ENCODE results near the gene ZNF664. TPM values are rescaled to one million over a fixed set of nuclear protein-coding genes. Genes with fewer than 3 reads are reported as not detected.

Gene ZNF664
- polyA plus RNA-seq, 1 experiment, result 66.6 TPM

DNA sequence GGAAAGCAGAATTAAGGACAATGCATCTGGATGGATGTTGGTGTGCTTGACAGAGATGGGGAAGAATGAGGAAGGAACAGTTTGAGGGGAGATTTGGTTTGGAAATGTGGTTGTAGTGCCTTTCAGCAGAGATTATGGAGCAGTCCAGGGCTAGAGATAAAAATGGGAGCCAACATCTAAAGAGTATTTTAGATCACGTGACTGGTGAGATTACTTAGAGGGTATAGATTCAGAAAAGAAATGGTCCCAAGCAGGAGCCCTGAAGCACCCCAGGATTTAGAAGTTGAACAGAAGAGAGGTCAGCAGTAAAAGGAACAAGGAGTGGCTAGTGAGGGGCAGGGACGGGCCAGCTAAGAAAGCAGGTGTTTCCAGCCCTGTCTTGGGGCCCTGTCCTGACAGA is 29.6 kb downstream of the ZNF664 start:
- no peak for DNase-seq (ENCODE audit: low read depth, low spot score)
- POLR2A ChIA-PET, result no interaction called here
- H3K27me3 ChIP-seq (ENCODE audit: control insufficient read depth, insufficient read depth, low read length), result no peaks in the 10 kb centered on the region
- H3K27ac ChIP-seq (ENCODE audit: low read depth, low read length), result no peak overlapping the region
- no peaks in the 10 kb centered on the region for H3K9me3 ChIP-seq (ENCODE audit: control insufficient read depth, insufficient read depth, low read length)
- CTCF ChIA-PET, result no interaction called here
- no peak overlapping the region for H3K4me3 ChIP-seq (ENCODE audit: low read depth, low read length)
- no peak for TF ChIP-seq CTCF (IDR thresholded peaks at IDR 0.05; ENCODE audit: low read depth, low read length)

- Histone ChIP-seq H3K9me3 (ENCODE audit: control insufficient read depth, insufficient read depth, low read length) (no peaks in the 10 kb centered on the region), H3K4me3 (ENCODE audit: low read depth, low read length) (no peak overlapping the region), H3K27ac (ENCODE audit: low read depth, low read length) (peak overlapping the region; percentile 61), H3K27me3 (ENCODE audit: control insufficient read depth, insufficient read depth, low read length) (no peaks in the 10 kb centered on the region)
- no peak for TF ChIP-seq CTCF (IDR thresholded peaks at IDR 0.05; ENCODE audit: low read depth, low read length)
- POLR2A ChIA-PET, result no interaction called here
- DNase-seq (ENCODE audit: low read depth, low spot score), result peak; percentile 16
- CTCF ChIA-PET, result interaction anchor here (0.7 to 1.2 kb wide), 3 partner anchors 9 to 28 kb away, joined by 3 to 7 read pairs (median 4); no protein-coding TSS in a partner anchor
Measured at GRCh38 chr12:124004233-124004875, 31.3 kb downstream of the ZNF664 start.

GRCh38 chr12:124006085-124006845 is 33.2 kb downstream of the ZNF664 start:
- no peak for DNase-seq (ENCODE audit: low read depth, low spot score)
- no peak for TF ChIP-seq CTCF (IDR thresholded peaks at IDR 0.05; ENCODE audit: low read depth, low read length)
- Histone ChIP-seq H3K27ac (ENCODE audit: low read depth, low read length) (no peak overlapping the region), H3K4me3 (ENCODE audit: low read depth, low read length) (no peak overlapping the region), H3K9me3 (ENCODE audit: control insufficient read depth, insufficient read depth, low read length) (no peaks in the 10 kb centered on the region), H3K27me3 (ENCODE audit: control insufficient read depth, insufficient read depth, low read length) (no peaks in the 10 kb centered on the region)
- ChIA-PET CTCF (interaction anchor here (1.2 to 1.3 kb wide), 2 partner anchors 31 to 101 kb away, joined by 3 read pairs; no protein-coding TSS in a partner anchor), POLR2A (interaction anchor here (2.3 kb wide), 1 partner anchor 8 kb away, joined by 5 read pairs; no protein-coding TSS in a partner anchor)

DNA sequence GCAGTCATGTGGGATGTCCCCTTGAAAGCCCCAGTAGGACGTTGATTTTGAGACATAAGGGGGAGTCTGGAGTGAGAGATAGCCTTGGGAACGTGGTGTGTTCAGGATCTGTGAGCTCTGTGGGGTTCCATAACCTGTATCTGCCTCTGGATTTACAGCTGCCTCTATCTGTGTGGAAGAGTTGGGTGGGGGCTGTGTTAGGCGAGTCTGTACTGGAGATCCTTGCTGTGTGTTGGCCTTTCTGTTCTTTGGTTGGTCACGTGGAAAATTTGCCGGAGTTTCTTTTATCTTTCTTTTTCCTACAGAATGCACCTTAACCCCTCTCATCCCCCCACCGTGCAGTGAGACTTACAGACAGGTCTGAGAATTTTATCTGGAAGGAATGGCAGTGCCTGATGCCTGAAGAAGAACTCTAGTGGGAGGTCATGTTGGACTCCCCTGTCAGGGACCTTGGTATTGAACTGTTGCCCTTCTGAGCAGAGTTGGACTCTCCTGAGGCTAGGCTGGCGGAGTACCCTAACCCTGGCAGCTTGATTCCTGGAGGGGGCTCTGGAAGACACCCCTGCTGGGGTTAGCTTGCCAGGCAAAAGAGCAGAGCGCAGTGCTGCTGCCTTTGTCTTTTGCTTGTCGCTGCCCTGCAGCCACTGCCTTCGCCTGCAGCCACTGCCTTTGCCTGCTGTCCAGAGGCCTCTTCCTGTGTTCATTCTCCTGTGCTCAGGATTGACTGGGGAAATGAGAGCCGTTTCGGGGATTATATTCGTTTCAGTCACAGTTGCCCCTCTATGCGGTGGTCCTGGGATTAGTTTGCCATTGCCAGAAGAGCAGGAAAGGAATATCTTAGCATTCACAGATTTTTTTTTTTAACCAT is 34.1 kb downstream of the ZNF664 start:
- H3K27ac ChIP-seq (ENCODE audit: low read depth, low read length), result no peak overlapping the region
- DNase-seq (ENCODE audit: low read depth, low spot score), result no peak
- no peaks in the 10 kb centered on the region for H3K27me3 ChIP-seq (ENCODE audit: control insufficient read depth, insufficient read depth, low read length)
- ChIA-PET POLR2A (interaction anchor here (2.3 kb wide), 1 partner anchor 9 kb away, joined by 5 read pairs; no protein-coding TSS in a partner anchor), CTCF (interaction anchor here (1.2 to 1.3 kb wide), 2 partner anchors 30 to 101 kb away, joined by 3 read pairs; no protein-coding TSS in a partner anchor)
- no peak for TF ChIP-seq CTCF (IDR thresholded peaks at IDR 0.05; ENCODE audit: low read depth, low read length)
- H3K4me3 ChIP-seq (ENCODE audit: low read depth, low read length), result no peak overlapping the region
- H3K9me3 ChIP-seq (ENCODE audit: control insufficient read depth, insufficient read depth, low read length), result no peaks in the 10 kb centered on the region

Measured in AG04450 (cell line).